RPMI8226 (cell line): ENCODE results near the gene ERMP1.
"Not testable (repeated sequence)": the region's sequence is repeated elsewhere in the genome, so short reads cannot be mapped to it uniquely, and the experiment has no call there.

Experiments
- DNase-seq: peaks from one replicate; pipeline ENCODE4 v3.0.0-alpha.2; 2015

The ERMP1 gene

DNA sequence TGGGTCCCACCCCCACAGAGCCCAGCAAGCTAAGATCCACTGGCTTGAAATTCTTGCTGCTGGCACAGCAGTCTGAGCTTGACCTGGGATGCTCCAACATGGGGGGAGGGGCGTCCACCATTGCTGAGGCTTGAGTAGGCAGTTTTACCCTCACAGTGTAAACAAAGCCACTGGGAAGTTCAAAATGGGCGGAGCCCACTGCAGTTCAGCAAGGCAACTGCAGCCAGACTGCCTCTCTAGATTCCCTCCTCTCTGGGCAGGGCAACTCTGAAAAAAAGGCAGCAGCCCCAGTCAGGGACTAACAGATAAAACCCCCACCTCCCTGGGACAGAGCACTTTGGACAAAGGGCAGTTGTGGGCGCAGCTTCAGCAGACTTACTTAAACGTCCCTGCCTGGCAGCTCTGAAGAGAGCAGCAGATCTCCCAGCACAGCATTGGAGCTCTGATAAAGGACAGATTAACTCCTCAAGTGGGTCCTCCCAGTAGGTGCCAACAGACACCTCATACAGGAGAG, 53.2 kb downstream of the ERMP1 start:
- not testable (repeated sequence) for DNase-seq

DNA sequence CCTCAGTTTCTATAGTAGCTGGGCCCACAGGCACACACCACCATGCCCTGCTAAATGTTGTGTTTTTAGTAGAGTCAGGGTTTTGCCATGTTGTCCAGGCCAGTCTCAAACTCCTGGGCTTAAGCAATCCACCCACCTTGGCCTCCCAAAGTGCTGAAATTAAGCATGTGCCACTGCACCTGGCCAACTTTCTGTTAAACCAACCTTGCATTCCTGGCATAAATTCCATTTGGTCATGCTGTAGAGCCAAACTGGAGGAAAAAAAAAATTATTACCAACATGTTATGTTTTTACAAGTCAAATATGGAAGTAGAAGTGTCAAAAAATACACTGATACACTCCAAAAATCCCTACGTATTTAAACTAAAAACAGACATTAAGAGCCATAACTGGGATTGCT, 54.1 kb downstream of the ERMP1 start:
- DNase-seq, result no peak

DNA sequence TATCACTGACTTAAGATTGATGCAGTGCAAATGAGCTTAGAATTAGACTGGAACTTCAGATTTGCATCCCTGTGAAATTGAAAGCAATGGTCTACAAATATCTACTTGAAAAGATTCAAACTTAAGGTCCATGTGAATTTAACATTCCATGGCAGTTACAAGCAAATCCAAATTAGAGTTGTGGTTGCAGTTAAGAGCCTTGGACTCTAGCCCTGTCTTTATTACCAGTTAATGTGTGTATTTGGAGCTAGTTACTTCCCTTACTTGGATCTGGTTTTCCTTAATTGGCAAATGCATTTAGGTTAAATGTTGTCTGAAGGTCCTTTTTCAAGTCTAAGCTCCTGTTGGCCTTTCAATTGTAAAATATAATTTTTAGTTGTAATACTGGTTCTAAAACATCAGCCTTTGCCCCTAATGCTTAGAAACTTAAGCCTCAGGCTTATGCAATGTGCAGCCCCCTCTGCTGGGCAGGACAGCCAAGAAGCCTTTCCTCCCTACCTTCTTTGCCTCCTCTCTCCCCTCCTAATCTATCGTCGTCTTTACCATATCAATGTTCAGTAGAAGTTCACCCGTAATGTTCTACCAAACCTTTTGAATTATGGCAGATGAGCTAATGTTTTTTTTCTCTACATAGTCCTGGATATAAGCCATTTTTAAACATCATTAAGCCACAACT, 59.5 kb downstream of the ERMP1 start:
- DNase-seq, result no peak

DNA sequence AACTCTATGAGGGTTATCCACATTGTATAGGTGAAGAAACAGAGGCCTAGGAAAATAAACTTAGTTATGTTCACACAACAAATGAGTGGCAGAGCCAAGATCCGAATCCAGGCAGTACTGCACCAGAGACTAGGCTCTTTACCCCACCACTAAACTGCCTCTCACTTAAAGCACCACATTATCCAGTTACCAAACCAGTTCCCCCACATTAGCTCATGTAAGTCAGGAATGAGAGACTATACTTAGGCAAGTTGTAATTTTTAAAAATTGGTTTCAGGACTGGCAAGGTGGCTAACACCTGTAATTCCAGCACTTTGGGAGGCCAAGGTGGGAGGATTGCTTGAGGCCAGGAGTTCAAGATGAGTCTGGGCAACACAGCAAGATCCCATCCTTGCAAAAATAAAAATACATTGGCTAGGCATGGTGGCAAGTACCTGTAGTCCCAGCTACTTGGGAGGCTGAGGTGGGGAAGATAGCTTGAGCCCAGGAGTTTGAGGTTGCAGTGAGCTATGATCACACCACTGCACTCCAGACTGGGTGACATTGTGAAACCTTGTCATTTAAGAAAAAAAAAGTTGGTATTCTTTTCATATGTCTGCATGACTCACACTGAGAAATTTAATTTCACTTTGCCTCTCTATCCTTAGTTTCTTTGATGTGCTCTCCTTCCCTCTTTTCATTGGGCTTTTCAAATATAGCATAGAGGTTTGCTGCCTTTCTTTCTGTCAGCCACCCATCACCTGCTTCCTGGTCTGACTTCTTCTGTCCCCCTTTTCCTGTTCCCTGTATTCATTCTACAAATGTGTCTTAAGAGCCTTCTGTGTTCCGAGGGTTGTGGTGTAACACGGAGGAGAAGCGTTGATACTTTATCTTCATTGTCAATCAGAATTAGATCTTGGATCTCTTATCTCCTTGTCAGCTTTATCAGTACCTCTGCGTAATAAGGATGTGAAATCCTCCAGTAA, 64.7 kb downstream of the ERMP1 start:
- no peak for DNase-seq

DNA sequence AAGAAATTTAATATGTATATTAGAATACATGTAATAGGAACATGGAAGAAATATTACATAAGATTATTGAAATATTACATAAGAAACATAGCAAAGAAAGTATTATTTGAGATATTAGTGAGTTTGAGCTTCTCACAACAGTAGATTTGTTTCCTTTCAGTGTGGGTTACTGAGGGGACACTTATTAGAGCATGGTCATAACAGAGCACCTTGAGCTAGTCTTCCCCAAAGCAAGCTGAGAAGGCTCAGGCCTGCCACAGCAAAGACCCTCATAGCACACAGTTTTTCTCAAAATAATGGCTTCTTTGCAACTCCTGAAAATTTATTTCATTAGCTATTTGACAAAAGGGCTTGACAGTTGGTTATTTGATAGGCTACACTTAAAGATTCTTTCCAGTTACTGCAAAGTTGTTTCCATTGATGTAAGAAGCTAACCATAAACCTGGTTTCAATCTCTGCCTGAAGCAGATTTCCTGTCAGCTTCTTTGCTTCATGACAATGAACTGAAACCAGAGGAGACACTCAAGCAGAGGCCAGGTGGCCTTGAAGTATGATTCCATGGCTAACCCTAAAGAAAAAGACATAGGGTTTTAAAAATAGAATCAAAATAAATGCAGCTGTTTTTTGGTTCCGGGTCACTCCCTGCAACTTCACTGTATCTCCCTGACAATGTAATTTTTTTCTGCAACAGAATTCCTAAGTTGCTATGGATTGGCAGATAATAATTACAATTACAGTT, 68.6 kb downstream of the ERMP1 start:
- peak; percentile 58 for DNase-seq

DNA sequence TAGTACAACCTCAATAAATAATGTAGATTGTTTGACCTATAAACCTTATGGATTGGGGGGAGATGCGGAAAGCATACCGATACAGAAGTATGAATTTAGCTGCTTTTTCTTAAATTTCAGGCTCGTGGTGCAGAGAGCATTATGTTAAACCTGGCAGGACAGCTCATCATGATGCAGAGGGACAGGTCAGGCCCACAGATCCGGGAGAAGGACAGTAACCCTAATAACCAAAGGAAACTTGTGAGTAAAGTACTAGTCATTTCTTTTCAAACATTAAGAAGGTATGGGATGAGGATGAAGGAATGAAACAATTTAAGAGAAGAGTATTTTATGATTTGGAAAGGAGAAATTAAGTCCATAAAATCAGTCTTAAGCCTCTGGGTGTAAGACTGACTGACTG, 70.5 kb downstream of the ERMP1 start:
- DNase-seq, result no peak

DNA sequence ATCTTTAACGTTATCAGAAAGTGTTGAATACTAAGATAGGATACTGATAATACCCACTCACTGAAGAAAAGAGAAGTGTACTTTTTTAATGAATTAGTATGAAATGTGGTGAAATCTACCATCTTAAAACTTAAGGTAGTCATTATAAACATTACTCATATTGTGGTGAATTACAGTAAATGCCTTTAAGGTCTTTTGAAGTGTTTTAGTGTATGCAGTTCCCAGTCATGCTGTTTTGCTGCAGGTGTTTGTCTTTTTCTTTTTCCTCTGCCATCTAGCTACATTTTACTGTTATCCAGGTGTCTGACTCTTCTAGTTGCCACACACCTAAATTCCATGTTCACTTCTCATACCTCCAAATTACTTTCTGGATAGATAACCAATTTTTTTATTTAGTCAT, 72.6 kb downstream of the ERMP1 start:
- no peak for DNase-seq

DNA sequence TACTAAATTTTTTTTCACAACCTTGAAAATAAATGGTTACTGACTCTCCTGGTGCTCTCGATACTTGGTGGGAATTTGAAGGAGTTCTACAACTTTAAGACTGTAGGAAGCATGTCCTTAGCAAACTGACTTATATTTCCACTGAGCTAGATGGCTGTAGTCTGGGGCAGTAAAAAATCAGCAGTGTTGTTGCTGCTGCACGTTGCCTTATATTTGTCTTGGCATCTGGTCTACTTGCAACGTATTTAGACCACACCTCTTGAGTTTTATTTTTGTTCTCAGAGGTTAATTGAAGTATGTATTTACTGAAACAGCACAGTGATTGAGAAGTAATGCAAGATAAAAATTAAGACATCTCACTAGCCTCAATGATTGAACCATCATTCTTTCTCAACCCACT, 76.3 kb downstream of the ERMP1 start:
- no peak for DNase-seq

DNA sequence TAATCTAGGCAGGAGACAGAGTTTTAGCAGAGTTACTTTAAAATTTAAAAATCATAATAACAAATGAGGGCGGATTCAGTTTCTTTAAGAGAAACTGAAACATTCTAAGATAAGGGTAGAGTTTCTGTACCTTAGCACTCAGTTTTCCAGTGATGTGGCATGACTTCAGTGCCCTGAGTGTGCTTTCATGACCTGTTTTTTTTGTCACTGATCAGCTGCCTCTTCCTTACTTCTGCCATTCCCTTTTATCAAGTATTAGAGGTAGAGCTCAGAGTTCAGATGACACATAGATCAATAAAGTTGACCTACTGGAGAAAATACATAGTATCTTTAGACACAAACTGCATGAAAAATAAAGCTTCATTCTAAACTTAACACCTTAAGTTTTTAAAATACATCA, 82.3 kb downstream of the ERMP1 start:
- no peak for DNase-seq

DNA sequence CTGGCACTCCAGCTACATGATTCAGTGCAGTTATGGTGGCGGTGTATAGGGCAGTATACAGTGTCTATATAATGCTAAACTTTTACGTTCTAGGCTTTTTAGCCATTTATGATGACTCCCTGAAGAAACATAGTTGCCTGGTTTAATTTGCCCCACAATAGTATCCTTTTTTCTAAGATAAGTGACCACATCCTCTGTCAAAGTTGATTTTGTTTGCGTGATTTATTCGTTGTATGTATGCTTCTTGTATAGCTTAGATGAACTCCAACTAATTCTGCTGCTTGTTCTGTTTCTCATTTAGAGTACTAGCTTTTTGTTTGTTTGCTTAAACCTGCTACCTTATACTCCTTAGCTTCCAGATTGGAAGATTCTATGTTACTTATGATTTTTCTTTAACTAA, 83.6 kb downstream of the ERMP1 start:
- no peak for DNase-seq

DNA sequence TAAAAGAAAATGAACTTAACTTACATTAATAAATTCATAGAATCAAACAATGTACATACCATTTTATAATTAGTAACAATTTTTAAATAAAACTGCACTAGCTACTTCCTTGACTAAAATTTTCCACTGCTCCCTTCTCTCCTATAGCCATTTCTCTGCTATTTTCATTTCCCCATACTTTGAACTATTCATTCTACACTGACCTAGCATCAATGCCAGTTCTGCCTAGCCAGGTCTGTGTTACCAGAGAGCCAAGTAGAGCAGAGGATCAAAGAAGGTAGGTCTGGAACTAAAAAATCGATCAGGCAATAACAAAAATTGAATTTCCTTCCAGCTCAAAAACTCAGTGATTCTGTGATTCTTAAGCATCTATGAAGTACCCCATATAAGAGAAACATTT, 84.5 kb downstream of the ERMP1 start:
- no peak for DNase-seq

DNA sequence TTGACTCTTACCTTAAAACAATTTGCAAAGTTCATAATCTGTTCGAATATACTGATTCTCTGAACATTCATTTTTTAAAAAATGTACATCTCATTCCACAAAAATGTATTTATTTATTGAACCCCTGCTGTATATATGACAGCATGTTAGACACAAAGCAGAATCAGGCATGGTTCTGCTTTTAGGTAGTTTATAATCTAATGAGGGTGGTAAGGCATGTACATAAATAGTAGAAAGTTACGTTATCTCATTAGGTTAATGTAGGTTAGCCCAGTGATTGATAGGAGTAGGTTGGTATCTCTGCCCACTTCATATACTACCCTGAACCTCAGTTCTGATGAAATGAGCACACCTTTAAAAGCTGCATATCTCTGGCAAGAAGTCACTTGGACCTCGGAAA, 89.8 kb downstream of the ERMP1 start:
- no peak for DNase-seq

DNA sequence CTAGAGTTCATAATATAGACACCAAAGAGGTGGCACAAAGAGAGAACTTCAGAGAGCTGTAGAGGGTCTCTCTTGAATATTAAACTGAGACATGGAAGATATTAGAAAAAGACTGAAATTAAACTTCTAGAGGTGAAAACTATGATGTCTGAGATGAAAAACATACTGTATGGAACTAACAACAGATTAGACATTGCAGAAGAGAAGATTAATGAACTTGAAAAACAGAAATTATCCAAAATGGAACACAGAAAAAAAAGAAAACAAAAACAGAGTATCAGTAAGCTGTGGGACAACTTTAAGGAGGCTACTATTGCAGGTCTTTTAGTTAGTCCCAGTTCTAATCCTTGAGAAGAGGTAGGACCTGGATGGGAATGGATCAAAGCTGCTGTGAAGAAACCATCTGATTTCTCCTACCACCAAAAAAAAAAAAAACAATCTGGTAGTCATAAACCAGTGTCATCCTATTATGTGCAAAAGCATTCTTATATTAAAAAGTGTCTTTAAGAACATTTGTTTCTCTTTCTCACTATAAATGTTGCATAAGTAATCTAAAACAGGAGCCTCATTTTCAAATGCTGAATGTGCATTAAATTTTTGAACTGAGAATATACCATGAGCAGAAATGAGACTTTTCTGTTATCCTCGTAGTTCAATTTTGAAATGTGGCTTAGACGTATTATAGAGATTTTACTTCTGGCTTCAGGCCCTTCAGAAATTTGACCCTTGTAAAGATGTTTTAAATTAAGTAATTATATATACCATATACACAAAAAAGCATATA, 96.2 kb downstream of the ERMP1 start:
- no peak for DNase-seq

DNA sequence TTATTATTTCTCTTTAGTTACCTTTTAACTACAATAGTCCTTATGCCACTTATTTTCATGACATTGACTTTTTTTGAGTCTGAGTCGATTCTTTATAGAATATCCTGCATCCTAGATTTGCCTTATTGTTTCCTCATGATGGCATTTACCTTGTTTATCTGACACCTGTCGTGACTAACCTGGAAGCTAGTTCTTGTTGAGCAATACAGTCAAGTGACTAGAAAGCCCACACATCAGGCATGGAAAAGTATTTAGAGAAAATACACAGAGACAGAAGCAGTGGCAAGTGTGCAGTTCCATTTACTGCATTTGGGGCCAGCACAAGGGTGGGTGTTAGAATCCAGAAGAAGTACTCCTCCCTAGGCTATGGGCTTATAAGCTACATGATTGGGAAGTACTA, 97.8 kb downstream of the ERMP1 start:
- DNase-seq, result no peak
